GM21825 (cell line): ENCODE results near the gene STOML3.
A peak's percentile ranks its signal among the peaks of the same experiment; 100 is the strongest.
"Not testable (repeated sequence)": the region's sequence is repeated elsewhere in the genome, so short reads cannot be mapped to it uniquely, and the experiment has no call there.

Experiments
- ATAC-seq: cut with Tn5 transposase; IDR thresholded peaks from one replicate; pipeline ENCODE4 v1.9.1; 2021; ENCODE audit warnings: mild to moderate bottlenecking, moderate library complexity; ENCODE audit not compliant: unreplicated experiment

Gene STOML3, protein sequence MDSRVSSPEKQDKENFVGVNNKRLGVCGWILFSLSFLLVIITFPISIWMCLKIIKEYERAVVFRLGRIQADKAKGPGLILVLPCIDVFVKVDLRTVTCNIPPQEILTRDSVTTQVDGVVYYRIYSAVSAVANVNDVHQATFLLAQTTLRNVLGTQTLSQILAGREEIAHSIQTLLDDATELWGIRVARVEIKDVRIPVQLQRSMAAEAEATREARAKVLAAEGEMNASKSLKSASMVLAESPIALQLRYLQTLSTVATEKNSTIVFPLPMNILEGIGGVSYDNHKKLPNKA

DNA sequence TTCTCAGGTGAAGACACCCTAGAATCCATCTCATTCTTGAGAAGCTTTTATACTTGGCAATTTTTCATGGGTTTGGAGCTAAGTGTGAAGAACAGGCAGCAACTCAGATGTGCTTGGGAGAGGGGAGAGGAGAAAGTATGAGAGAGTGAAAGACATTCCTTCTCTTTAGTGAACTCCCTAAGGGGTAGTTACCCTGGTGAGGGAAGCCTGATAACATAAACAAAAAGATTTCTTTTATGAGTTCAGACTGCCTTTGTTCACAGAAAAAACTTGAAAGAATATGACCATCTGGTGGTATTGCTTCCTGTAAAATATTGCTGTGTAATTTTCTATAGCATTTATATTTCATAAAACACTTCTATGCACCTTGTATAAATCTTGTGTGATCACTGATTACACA lies at the start of gene STOML3:
TSS of gene STOML3 (minus strand) at position 139 of the 400 bp plus-strand sequence. CDS start at position 29, 110 bp downstream.
- ATAC-seq: no peak

DNA sequence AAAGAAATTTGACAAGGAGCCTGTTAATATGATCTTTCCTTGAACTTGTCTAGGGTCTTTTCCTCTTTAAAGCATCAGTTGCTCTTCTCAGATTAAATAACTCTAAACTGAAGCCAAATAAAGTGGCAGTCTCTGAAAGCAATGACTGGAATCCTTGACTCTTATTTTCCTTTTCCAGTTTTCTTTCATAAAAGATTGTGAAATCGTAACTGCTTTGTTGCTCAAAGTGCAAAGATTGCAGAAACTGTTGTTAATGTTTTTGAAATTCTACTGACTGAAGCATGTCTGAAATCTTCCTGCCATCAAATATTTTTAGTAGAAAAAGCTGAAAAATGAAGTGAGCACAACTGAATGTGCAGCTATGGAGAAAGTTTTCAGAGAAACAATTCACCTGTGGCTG lies 49.6 kb upstream of the STOML3 start:
- ATAC-seq: no peak

DNA sequence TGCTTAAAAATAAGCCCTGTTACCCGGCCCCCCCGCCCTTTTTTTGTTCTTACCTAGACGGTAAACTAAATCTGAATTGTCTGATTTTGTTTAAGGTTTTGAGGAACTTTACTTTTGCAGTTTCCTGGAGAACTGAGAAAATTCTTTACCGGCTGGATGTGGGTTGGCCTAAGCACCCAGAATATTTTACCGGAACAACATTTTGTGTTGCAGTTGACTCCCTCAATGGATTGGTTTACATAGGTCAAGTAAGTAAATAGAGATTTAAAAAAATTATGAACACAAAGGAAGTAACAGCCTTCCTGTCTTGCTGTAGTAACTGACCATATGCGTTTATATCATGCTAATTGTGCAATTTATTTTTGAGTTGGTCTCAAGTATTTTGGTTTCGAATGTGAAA lies 48.4 kb upstream of the STOML3 start:
- no peak for ATAC-seq

DNA sequence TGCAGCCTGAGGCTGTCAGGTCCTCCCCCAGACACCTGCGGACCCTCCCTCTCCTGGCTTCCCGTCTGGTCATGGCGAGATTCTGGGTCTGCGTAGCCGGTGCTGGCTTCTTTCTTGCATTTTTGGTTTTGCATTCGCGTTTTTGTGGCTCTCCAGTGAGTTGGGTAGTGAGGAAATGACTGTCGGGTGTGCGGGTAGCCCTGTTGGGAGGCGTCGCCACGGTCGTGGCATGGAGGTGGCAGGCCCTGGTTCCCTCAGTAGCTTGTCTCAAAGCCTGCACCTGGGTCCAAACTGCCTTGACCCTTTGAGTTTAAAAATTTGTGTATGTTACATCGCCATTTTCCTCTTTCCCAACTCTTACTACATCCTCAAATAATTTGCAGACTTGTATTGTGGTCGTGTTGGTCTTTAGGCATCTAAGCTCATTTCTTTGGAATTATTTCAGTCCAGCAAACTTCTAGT lies 48.0 kb upstream of the STOML3 start:
- peak; percentile 32 for ATAC-seq

DNA sequence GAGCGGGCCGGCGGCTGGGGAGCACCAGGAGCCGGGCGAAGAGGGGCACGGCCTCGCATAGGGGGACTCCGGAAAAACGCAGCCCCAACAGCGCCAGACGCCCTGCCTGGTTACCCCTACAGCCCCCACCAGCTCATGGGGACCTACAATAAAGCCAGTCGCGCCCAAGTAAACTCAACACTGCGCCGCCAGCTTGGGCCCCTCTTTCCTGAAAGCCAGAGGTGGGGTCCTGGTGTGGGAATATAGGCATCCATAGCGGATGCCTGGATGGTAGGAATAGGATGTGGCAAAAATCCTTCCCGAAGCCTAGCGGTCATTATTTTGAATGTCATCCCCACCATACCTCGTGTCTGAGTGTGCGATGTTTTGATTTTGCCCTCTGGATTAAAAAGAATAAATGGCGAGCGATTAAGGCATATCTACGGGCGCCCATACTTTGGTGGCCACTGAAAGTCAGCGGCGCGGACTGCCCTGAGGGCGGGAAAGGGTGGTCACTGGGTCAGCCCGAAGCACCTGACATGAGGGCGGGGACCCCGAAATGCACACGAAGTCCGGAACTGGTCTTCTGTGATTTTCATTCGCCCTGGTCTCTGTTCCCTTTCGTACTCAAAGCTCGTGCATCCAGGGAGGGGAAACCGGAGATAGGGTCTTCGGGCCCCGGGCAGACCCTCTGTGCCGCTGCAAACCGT lies 47.4 kb upstream of the STOML3 start, which contains the start of the genes NHLRC3 and PROSER1:
TSS of gene NHLRC3 (plus strand) at position 577 of the 689 bp plus-strand sequence. CDS start 184 bp downstream, outside the sequence.
TSS of gene PROSER1 (minus strand) at position 210 of the 689 bp plus-strand sequence. CDS start 847 bp downstream, outside the sequence.
- ATAC-seq: peak; percentile 68

DNA sequence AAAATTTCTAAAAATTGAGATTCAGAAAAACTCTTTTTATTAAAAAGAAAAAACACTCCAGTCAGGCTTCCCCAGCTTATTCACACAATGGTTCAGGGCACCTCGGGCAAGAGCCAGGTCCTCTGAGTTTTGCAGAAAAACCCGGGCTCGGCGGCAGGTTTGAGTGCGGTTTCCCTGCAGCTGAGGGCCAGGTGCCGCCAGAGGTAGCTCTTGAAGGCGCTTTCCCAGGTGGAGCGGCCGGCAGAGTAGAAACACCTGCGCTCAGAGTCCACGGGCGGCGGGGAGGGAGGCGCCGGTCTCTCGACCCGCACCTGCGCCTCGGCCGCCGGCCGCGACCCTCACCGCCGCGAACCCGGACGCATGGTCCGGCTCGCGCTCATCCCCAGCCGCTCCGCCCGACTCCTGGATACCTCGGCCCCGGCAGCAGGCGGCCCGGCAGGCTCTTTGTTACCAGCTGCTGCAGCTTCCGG lies 46.8 kb upstream of the STOML3 start:
- peak; percentile 19 for ATAC-seq

DNA sequence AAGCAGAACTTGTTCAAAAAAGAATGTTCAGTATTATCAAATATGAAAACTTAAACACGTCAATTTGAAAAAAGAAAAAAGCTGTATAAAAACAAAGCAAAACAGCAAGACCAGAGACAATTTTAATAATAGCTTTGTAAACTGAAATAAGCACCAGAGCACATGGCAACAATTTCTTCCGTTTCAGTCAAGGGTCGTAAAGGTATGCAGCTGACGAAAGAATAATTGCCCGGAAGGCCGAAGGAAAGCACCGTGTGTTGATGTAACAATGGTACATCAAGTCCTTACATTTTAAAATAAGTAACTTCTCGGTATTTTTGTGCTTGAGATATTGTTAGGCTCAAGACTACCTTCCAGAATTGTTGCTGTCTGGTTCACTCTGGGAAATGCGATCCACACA lies 45.6 kb upstream of the STOML3 start:
- ATAC-seq: no peak

DNA sequence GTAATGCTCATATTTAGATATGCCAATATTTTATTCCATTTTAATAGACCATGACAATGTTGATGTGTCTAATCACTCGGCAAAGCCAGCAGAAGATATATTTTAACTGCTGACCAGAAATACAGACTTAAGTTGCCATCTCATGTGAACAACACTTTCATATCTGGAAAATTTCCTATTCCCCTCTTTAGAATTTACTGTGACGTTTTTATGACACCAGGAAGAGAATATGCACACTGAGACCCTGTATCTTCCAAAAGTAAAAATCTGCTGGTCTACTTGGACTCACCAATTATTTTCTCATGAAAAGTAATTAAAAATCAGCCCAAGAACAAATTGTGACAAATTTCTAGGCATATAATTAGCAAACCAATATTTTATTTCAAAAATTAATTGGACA lies 45.2 kb upstream of the STOML3 start:
- no peak for ATAC-seq

DNA sequence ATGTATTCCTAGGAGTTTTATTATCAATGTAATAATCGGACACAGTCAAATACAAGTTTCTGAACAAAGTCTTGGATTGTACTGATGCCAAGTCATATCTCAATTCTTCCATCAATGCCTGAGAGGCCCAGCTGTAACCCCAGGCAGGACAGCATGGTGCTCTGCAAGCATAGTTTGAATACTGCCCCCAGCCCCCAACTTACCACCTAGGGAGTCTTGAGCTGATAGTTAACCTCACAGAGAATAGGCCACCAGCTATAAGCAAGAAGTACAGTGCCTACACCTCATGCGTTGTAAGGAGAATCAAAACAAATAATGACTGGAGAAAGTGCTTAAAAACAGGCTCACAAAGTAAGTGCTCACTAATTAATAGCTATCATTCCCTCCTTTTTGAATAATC lies 44.6 kb upstream of the STOML3 start:
- no peak for ATAC-seq

DNA sequence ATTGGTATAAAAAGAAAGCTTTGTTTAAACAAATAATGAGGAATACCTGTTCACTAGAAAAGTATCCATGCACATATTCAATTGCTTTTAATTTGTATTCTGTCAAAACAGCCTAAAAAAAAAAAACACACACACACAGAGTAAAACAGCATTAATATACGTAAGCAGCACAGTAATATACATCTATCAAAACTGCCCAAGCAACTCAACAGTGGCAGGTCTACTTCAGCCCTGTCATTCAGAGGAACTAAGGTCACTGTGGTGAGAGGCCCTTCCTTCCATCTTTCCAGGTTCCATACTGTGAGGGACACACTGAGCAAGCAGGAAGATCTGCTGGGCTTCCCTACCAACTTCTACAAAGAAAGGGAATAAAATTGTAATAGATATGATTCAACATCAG lies 43.5 kb upstream of the STOML3 start:
- no peak for ATAC-seq

DNA sequence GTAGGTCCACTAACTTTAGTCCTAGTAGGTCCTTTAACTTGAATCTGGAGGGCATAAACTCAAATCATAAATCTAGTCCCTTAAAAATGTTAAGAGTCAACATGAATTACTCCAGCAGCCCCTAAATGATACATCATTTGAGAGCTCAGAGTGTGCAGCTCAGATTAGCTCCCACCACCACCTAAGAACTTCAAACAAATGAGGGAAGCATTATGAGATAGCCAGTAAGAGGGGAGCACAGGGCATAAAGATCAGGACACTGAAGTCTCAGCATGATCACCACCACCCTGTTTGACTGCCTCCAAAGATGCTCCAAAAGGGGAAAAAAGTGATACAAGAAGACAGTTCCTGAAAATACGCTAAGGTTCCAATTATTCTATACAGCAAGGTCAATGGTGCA lies 41.5 kb upstream of the STOML3 start:
- ATAC-seq: no peak

DNA sequence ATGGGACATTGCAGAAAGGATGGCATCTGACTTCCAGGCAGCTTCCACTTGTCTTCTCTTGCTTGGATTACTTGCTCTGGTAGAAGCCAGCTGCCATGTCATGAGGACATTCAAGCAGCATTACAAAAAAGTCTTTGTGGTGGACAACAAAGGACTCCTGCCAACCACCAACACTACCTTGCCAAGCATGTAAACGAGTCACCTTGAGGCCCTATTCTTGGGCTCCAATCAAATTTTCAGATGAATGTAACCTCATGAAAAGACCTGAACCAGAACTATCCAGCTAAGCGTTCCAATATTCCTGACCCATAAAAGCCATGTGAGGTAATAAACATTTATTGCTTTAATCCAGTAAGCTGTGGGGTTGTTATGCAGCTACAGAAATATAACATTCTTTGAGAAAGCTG lies 34.8 kb upstream of the STOML3 start:
- no peak for ATAC-seq

DNA sequence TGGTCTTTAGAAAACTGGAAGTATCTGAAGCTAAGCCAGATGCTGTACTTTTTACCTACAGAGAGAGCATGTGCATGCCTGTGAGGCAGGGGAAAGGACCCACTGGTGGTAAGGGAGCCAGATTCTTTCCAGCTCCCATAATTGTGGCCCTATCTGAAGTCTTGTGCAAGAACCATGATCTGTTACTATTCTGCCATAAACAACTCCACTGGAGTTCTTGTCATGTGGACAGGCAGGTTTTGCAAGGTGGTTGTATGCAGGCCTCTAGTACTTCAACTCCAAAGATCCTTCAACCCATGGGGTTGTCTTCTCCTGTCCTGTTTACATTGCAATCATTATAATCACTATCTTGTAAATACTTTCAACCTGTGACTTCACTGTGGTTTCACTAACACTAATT lies 33.1 kb upstream of the STOML3 start:
- no peak for ATAC-seq

DNA sequence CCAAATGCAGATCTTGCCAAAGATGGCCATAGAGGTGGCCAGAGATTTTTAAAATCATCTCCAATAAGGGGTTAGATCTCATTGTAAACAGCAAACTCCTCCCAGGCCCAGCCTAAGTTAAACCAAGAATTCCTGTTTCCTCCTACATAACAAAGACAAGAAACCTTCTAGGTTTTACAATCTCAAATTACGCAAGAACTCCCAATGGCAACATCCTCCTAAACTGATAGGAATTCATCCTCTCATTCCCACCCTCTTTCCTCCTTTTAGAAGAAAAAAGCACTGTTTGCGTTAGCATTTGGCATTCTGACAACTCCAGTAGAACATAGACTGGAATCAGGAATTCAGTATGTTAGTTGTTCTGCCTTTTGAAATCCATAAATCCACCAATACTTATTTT lies 32.7 kb upstream of the STOML3 start:
- ATAC-seq: no peak

DNA sequence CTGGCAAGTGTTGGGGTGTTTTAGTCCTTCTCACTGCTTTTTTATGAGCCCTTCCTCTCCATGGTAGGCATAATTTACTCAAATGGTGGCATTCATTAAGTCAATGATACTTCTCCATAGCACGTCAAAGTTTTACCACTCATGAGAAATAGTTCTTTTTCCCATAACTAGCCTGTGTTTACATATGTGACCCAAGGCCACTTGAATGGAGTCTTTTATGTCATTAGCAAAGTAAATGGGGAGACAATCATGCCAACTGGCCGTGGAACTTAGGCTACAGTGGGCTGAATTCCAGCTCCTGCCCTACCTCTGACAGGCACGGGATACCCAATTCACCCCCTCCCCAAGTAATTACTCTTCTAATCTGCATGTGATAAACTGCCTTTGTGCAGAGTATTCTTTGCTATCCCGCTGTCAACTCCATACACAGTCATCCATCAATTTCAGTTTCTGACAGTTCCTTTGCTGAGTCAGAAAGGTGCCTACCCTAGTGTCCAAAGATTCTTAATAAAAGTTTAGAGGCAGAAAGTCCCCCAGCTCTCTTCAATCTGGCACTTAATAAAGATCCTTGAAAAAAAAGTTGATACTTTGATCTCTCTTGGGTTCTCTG lies 30.3 kb upstream of the STOML3 start:
- no peak for ATAC-seq

DNA sequence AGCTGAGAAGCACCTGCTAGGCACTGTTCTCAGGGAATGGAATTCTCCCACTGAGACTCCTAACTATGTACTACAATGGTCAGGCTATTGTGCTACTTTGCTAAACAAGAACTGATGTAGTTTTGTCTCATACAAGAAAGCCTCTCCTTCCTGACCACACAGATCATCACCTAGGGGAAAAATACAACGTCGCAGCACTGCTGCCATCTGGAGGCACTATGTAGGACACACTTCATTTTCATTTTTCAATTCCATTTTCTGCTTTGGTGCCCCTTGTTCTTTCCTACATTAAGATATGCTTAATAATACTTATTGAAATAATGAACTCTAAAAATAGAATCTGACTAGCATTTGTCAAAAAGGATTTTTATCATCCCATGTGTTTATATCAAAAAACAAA lies 26.2 kb upstream of the STOML3 start:
- peak; percentile 73 for ATAC-seq

DNA sequence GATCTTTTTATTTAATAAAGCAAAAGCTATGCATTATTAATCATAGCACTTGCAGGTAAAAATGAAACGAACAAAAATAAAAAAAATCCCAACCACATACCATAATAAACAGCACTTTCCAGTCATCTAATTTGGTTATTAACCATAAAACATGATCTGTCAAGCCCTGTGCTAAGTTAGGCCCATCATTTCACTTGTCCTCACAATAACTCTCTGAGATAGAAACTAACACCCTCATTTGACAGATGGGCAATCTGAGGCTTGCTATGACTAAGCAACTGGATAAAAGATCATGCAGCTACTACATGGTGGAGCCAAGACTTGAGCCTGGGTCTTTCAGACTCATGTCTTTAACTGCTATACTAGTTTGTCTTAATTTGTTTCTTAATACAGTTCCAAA lies 25.5 kb upstream of the STOML3 start:
- ATAC-seq: peak; percentile 60

DNA sequence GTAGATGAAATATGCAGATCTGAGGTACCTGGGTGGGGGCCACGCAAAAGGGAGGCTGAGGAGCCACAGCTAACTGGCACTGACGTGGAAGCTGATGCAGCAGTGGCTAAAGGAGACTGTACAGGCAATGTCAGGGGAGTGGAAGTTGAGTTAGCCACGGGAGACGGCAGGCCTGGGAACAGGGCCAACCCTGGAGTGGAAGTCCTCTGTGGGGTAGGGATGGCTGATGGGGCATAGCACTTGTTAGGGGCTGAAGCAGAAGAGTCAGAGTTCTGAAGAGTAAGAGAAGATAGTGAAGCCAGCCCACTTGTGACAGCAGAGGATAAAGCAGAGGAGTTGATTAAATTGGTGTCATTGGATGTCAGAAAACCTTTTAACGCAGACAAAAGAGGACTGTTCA lies 22.8 kb upstream of the STOML3 start:
- no peak for ATAC-seq

DNA sequence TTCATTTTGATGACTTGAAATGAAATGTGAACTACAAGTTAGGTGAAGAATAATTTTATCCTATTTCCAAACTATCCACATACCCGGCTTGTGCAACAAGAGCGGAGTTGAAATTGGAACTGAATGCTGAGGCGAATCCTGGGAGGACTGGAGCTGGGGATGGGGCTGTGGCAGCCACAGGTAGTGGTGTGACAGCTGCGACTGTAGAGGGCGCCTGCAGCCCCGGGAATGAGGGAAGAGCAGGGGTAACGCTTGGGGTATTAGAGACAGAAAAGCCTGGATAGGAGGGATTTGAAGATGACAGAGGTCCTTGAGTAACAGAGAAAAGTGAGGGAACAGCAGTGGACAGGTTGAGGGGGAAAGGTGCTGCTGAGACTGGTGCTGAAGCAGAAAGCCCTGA lies 22.0 kb upstream of the STOML3 start:
- ATAC-seq: no peak

DNA sequence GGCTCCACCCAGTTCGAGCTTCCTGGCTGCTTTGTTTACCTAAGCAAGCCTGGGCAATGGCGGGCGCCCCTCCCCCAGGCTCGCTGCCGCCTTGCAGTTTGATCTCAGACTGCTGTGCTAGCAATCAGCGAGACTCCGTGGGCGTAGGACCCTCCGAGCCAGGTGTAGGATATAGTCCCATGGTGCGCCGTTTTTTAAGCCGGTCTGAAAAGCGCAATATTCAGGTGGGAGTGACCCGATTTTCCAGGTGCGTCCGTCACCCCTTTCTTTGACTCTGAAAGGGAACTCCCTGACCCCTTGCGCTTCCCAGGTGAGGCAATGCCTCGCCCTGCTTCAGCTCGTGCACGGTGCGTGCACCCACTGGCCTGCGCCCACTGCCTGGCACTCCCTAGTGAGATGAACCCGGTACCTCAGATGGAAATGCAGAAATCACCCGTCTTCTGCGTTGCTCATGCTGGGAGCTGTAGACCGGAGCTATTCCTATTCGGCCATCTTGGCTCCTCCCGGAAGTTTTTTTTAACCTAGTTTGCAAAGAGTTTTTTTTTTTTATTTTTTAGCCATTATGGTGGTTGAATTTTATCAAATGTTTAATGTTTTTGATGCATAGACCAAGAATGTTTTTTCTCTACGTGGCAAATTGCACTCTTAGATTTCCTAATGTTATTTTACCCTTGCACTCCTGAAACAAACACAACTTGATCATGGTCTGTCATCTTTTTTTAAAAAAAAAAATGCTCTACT lies 15.9 kb upstream of the STOML3 start:
- not testable (repeated sequence) for ATAC-seq

DNA sequence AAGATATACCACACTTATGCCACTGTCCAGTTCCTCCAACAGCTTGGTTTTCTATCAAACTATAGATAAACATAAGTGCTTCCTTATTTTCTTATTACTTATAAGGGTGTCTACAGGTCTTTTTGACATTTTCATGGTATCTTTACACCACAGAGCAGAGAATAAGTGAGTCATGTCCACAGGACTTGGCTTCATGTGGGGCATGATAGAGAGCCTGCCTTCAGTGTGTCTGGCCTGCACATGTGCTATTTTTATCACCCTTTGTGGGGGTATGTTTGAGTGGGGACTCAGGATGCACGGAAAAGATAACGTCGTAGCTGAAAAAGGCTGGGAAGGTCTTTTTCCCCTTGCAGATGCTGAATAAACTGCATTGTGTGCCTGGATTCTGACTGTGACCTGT lies 8.1 kb upstream of the STOML3 start:
- ATAC-seq: no peak
